Duodenal mucosa (tissue), 2 donors: ENCODE results near the gene SNRNP25.

Source experiments
- H3K27ac ChIP-seq: one replicate; pipeline ENCODE4 v1.7.0; 2013; ENCODE audit warnings: low read depth, low read length
- H3K27me3 ChIP-seq, 2 donors: one replicate each; pipeline ENCODE4 v1.7.0; 2013; ENCODE audit warnings: low read length in 2 of 2, control low read depth in 1 of 2; ENCODE audit not compliant: insufficient read depth in 2 of 2, control insufficient read depth in 1 of 2
- H3K36me3 ChIP-seq, 2 donors: one replicate each; pipeline ENCODE4 v1.7.0; 2013; ENCODE audit warnings: low read length in 2 of 2, control low read depth in 1 of 2; ENCODE audit not compliant: insufficient read depth in 2 of 2, control insufficient read depth in 1 of 2
- H3K4me1 ChIP-seq, 2 donors: one replicate each; pipeline ENCODE4 v1.7.0; 2013; ENCODE audit warnings: low read length in 2 of 2, control low read depth in 1 of 2; ENCODE audit not compliant: insufficient read depth in 2 of 2, control insufficient read depth in 1 of 2
- H3K4me3 ChIP-seq, 2 donors: one replicate each; pipeline ENCODE4 v1.7.0; 2013; ENCODE audit warnings: low read length in 2 of 2, low read depth in 1 of 2
- H3K9ac ChIP-seq, 2 donors: one replicate each; pipeline ENCODE4 v1.7.0; 2013; ENCODE audit warnings: low read length in 2 of 2, low read depth in 1 of 2
- H3K9me3 ChIP-seq, 2 donors: one replicate each; pipeline ENCODE4 v1.7.0; 2013; ENCODE audit warnings: low read length in 2 of 2, control low read depth in 1 of 2; ENCODE audit not compliant: control insufficient read depth in 1 of 2

The SNRNP25 gene

DNA sequence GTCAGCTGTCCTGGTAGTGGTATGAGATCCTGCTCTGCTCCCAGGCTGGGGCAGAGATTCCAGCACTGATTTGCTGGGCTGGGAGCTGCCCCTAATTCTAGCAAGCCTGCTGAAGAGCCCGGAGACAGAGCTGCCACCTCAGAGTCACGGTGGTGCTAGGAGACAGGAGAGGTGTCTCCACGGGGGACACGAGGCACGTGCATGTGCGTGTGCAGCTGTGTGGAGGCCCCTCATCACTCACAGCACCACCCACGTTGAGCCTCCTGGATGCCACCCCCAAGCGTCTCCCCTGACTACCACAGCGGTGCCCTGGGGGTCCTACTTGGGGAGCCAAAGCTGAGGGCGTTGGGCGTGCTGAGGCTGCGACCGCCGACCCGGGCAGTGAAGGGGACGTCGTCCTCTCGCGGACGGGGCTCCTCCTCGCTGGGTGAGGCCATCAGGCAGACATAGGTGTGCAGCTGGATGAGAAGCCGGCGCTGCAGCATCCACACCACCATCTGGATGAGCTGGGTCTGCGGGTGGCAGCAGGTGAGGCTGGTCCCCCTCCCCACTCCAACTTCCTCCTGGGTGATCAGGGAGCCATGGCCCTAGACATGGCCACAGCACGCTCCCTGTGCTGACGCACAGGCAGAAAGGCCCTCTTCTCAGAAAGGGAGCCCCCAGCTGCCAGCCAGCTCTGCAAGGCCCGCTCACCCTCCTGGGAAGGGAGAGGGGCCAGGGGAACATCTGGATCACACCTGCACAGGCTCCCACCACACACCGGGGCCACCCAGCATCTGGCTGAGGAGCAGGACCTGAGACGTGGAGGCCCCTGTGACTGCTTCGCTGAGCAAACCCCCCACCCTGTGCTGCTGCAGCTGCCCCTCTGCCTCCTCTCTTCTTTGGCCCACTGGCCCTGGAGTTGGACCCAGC lies 36.0 kb downstream of the SNRNP25 start:
- Histone ChIP-seq H3K9me3 (no peaks in the 10 kb centered on the region), H3K27ac (no peak overlapping the region), H3K36me3 (peaks cover 8 to 53% of the 10 kb centered on the region in 2 donors)

DNA sequence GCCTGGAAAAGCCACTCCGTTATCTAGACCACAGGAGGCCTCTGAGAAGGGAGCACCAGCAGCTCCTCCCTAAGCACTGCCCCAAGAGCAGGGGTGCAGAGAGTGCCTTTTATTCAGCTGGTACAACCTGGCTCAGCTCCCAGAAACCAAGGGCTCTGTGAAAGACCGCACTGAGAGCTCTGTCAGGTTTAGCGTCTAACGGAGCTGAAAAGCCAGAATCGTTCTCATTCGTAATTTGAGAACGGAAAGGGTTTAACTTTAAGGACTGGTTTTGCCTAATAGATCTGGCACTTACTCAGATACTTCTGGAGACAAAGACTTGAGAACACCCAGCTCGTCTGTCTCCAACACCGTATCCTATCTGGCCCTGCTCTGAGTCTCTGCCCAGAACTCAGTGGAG lies 37.9 kb downstream of the SNRNP25 start:
- H3K9me3 ChIP-seq: no peaks in the 10 kb centered on the region
- H3K27ac ChIP-seq: no peak overlapping the region
- no peak overlapping the region for H3K9ac ChIP-seq
- H3K36me3 ChIP-seq: peaks cover 8 to 38% of the 10 kb centered on the region in 2 donors
- H3K27me3 ChIP-seq: no peaks in the 10 kb centered on the region
- no peaks in the 10 kb centered on the region for H3K4me1 ChIP-seq
- H3K4me3 ChIP-seq: no peak overlapping the region

More for the DNA sequence above, 36.0 kb downstream of the SNRNP25 start:
- Histone ChIP-seq H3K9ac (no peak overlapping the region), H3K4me3 (no peak overlapping the region), H3K4me1 (peaks cover 7 to 10% of the 10 kb centered on the region in 2 donors), H3K27me3 (no peaks in the 10 kb centered on the region)

DNA sequence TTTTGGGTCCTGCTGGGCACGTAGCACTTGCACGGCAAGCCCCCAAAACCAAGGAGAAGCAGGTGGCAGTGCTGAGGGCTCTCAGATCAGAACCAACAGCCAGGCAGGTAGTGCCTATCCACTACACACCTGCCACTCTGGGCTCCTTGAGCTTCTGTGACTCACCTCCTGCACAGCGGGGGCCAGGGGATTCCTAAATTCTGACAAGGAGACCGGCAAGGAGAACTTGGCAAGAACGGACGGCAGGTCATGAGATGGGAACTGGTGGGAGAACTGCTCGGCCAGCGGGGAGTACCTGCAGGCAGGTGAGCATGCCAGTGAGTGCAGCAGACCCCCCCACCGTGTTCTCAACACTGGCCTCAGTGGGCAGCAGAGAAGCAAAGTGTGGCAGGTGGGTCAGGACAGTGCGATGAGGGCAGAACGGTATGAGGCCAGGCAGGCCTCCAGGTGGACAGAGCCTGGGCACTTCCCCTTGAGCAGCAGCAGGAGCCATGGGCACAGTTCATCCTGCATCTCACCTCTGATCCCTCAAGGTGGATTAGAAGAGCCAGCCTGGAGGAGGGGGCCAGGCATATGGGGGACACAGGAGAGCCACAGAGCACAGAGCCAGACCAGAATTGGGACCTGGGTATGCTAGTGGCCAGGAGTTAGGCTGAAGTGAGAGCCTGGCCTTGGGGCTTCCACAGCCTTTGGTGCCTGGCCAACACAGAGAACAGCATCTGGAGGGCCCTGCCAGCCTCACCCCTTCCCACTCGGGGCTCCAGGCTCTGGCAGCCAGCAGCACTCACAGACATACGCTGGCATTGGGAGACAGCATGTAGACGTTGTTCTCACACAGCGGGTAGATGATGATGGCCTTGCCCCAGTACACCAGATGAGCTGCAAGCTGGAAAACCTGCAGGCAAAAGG lies 39.1 kb downstream of the SNRNP25 start:
- Histone ChIP-seq H3K27me3 (no peaks in the 10 kb centered on the region), H3K9ac (no peak overlapping the region), H3K36me3 (peaks cover 8 to 32% of the 10 kb centered on the region in 2 donors), H3K4me1 (no peaks in the 10 kb centered on the region), H3K9me3 (no peaks in the 10 kb centered on the region), H3K4me3 (no peak overlapping the region), H3K27ac (no peak overlapping the region)

DNA sequence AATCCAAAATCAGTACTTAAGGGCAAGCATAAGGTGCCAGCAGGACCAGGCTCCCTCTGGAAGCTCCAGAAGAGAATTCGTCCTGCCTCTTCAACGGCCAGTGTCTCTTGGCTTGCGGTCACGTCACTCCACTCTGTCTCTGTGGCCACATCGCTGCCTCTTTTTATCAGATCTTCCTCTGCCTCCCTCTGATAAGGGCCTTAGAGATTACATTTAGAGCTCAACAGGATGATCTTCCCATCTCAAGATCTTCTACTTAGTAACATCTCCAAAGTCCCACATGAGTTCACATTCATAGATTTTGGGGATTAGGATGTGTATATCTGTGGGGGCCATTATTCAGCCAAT lies 41.3 kb downstream of the SNRNP25 start:
- Histone ChIP-seq H3K4me3 (no peak overlapping the region), H3K9me3 (no peaks in the 10 kb centered on the region), H3K4me1 (no peaks in the 10 kb centered on the region), H3K9ac (no peak overlapping the region), H3K27ac (no peak overlapping the region), H3K27me3 (no peaks in the 10 kb centered on the region), H3K36me3 (peaks cover 0 to 22% of the 10 kb centered on the region in 2 donors)

DNA sequence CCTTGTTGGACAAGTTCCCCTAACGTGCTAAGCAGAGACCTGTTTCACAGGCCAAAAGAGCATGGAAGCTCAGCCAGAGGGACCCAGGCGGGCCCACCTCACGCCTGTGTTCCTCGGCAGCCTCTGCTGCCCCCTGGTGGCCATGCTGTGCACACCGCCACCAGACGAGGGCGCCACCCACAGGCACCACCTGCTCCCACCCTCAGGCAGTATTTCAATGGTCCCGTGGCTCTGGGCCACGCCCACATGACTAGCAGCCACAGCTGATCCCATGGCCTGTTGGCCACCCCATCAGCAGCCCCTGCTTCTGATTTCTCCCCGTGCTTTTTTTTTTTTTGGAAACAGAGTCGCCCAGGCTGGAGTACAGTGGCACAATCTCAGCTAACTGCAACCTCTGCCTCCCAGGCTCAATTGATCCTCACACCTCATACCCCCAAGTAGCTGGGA lies 43.3 kb downstream of the SNRNP25 start:
- Histone ChIP-seq H3K4me1 (no peaks in the 10 kb centered on the region), H3K27me3 (no peaks in the 10 kb centered on the region), H3K4me3 (no peak overlapping the region), H3K27ac (no peak overlapping the region), H3K36me3 (peaks cover 0 to 25% of the 10 kb centered on the region in 2 donors), H3K9ac (no peak overlapping the region), H3K9me3 (no peaks in the 10 kb centered on the region)

DNA sequence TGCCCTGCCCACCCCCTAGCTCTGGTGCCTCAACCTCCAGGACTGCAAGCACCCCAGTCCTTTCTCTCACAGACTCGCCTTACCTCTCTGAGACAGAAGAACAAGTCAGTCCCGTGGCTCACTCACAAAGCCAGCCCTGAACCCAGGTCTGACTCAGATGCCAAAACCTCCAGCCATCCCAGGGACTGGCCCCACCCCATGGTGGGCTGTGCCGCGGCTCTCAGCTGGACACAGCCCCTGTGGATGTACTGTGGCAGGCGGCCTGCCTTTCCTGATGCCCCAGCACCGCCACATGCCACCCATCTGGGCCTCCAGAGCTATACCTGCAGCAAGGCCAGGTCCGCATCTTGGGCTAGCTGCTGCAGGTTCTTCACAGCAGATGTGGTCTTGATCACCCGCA lies 44.2 kb downstream of the SNRNP25 start:
- Histone ChIP-seq H3K27ac (no peak overlapping the region), H3K9me3 (no peaks in the 10 kb centered on the region)

DNA sequence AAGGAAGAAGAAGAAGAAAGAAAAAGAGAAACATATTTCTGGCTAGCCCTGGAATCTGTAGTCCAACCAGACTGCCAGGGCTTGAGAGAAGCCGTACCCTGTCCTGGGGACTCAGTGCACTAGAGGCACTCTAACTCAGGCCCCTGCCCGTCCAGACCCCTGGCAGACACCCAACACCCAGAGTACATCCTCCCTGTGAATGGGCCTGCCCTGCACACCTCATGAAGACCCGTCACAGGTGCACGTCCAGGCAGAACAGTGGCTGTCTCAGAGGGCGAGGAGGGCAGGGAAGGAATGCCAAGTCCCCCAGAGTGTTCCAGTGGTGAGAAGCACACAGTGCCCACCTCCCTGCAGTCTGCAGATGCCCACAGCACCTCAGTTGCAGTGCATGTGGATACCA lies 47.4 kb downstream of the SNRNP25 start:
- H3K27me3 ChIP-seq: no peaks in the 10 kb centered on the region
- H3K36me3 ChIP-seq: peaks cover 0 to 30% of the 10 kb centered on the region in 2 donors
- H3K9me3 ChIP-seq: no peaks in the 10 kb centered on the region
- no peak overlapping the region for H3K4me3 ChIP-seq
- no peak overlapping the region for H3K27ac ChIP-seq
- H3K9ac ChIP-seq: no peak overlapping the region
- no peaks in the 10 kb centered on the region for H3K4me1 ChIP-seq

More for the DNA sequence above, 44.2 kb downstream of the SNRNP25 start:
- no peak overlapping the region for H3K4me3 ChIP-seq
- peaks cover 0 to 22% of the 10 kb centered on the region in 2 donors for H3K36me3 ChIP-seq
- H3K27me3 ChIP-seq: no peaks in the 10 kb centered on the region
- no peak overlapping the region for H3K9ac ChIP-seq
- no peaks in the 10 kb centered on the region for H3K4me1 ChIP-seq

DNA sequence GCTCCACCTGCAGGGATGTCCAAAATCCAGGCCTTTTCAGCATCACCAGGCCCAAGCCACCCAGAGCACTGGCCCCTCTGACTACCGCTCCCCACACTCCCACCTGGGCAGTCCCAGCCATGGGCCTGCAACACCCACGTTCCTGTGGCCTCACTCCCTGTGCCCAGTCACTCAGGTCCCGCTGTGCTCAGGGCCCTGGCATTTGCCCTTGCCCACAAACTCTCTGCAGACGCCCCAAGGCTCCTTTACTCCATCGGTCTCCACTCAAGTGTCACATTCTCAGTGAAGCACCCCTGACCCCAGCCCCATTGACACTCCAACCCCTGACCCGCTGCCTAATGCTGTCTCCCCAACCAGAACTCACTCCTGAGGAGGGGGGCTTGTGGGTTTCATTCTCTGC lies 48.0 kb downstream of the SNRNP25 start:
- H3K36me3 ChIP-seq: peaks cover 0 to 31% of the 10 kb centered on the region in 2 donors
- H3K9me3 ChIP-seq: no peaks in the 10 kb centered on the region
- H3K9ac ChIP-seq: no peak overlapping the region
- no peaks in the 10 kb centered on the region for H3K27me3 ChIP-seq
- H3K4me3 ChIP-seq: no peak overlapping the region
- no peaks in the 10 kb centered on the region for H3K4me1 ChIP-seq
- no peak overlapping the region for H3K27ac ChIP-seq

DNA sequence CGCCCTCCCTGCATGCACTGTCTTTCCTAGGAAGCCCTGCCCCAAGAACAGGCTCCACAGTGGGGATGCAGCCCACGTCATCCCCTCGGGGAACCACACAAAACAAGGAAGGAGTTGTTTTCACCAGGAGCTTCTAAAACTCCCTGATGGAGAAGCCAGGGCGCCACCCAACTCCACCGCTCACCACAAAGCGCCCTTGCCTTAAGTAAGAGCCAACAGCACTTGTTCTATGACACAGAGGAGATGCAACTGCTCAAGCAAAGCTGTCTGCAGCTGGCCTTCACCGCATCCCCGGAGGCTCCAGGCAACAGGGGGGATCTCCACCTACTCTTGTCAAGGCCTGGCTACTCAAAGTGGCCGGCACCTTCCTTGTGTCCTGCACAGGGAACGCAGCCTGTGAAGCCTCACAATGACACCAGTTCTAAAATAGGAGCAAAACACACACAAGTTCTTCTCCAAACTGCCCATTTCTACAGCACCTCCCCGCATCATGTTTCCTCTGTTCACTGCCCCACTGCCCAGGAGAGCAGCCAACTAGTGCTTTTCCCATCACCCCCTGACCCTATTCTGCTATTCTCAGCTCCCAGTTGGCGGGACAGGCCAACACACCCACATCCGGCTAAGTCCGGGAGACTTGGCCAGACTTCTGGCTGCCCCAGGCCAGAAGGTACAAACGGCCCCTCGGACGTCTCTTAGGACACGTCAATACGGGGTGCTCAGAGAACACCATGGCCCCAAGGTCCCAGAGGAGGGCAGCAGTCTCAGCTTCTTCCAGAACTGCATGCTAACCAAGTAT lies 48.6 kb downstream of the SNRNP25 start:
- no peak overlapping the region for H3K27ac ChIP-seq

More for the DNA sequence above, 48.6 kb downstream of the SNRNP25 start:
- Histone ChIP-seq H3K4me1 (no peaks in the 10 kb centered on the region), H3K36me3 (peaks cover 0 to 31% of the 10 kb centered on the region in 2 donors), H3K27me3 (no peaks in the 10 kb centered on the region), H3K9ac (no peak overlapping the region), H3K4me3 (no peak overlapping the region), H3K9me3 (no peaks in the 10 kb centered on the region)
